Amniotic stem cell (primary cell): ENCODE results near the gene PRPSAP2.

ENCODE experiments used
- DNase-seq: peaks from one replicate; lab custom pipeline; 2025; lab: John Stamatoyannopoulos, UW

Gene PRPSAP2

DNA sequence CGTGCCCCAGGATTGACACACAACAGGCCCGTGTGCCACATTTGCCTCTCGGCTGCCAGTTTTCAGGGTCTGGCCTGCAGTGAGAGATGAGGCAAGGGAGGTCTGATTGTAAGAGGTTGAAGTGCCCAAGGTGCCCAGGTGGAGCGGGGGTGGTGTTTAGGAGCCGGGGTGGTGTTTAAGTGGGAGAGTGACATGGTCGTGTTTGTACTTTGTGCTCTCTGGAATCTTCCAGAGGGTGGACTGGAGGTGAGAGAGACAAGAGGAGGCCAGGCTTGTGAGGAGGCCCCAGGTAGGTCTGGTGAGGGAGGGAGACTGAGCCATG, 104.5 kb downstream of the PRPSAP2 start:
- DNase-seq = no peak

DNA sequence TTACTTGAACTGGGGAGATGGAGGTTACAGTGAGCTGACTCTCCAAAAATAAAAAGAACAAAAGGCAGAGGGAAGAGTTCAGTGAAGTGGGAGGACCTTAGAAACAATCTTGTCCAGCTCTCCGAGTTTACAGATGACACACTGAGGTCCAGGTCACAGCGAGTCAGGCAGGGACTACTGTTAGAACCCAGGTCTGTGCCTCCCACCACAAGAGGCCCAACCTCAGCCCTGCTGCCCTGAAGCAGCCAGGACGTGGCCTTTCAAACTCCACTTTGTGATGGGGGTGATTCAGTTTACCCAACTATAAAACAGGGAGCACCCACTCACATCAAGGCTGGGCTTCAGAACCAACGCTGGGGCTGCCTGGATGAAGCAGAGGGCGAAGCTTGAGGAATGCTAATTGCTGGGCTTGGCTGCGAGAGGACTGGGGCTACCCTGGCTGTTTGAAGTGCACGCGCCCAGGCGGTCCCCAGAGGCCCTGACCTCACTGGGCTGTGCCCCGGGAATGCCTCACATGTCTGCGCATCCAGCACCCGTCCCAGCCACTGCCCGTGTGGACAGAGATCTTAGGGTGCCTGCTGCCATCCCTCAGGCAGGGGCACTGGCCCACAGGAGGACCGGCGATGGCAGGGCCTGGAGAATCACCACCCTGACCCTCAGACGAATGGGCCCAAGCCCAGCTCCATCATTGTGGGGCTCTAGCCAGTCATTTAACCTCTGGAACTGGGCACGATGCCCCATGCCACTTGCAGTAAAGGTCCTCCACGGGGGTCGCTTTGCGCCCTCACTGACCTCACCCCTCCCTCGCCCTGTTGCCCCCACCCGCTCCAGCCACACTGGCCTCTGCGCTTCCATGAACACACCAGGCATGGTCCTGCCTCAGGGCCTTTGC, 105.4 kb downstream of the PRPSAP2 start:
- no peak for DNase-seq

DNA sequence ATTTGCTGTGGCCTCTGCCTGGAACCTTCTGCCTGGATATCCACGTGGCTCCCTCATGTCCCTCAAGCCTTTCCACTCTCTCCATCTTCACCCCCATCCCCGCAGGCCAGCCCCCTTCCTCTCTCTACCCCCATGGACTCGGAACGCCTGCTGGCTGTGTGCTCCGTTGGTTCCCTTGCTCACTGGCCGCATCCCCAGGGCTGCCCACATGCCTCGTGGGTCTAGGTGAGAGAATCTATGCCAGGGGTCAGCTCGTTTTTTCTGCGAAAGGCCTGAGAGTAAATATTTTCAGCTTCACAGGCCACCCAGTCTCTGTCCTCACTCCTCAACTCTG, 106.1 kb downstream of the PRPSAP2 start:
- DNase-seq = no peak

DNA sequence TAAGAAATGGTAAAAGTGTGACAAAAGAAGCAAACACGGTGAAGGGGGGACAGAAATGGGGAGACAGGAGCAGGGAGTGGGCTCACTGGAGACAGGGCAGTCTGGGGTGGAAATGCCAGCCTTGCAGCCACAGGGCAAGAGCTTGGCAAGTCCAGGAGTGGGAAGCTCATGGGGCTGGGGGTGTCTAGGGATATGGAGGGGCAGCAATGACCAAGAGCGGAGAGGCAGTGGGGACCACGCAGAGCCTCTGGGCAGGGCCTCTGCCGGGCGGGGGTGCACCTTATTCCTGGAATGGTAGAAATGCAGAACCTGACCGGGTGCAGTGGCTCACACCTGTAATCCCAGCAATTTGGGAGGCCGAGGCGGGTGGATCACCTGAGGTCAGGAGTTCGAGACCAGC, 106.6 kb downstream of the PRPSAP2 start:
- DNase-seq = no peak

DNA sequence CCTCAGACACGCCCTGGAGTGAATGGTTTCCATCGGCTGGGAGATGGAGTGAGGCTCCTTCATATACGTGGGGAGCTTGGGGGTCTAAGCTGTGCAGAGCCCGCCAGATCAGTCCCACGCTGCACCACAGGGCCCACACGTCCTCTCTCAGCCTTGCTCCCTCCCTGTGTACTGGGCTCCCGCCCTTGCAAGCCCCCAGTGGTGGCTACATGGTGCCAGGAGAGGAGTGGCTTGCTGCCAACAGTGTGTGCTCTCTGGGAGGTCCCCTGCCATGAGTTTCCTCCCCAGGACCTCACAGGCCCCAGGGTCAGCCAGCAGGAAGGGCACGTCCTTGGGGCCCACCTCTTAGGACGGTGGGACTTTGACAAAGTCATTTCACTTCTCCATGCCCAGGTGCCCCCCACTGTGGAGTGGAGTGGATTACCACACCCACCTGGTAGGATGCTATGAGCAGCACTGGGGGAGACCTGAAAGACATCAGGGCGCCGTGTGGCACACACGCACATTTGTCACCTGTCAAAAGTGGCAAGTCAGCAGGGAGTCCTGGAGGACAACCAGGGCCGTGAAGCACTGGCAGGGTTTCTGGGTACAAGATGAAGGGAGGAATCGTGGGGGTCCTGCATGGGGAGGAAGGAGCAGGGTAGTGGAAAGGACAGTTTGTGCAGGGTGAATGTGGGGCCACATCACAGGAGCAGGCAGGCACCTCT, 107.8 kb downstream of the PRPSAP2 start:
- DNase-seq = no peak

DNA sequence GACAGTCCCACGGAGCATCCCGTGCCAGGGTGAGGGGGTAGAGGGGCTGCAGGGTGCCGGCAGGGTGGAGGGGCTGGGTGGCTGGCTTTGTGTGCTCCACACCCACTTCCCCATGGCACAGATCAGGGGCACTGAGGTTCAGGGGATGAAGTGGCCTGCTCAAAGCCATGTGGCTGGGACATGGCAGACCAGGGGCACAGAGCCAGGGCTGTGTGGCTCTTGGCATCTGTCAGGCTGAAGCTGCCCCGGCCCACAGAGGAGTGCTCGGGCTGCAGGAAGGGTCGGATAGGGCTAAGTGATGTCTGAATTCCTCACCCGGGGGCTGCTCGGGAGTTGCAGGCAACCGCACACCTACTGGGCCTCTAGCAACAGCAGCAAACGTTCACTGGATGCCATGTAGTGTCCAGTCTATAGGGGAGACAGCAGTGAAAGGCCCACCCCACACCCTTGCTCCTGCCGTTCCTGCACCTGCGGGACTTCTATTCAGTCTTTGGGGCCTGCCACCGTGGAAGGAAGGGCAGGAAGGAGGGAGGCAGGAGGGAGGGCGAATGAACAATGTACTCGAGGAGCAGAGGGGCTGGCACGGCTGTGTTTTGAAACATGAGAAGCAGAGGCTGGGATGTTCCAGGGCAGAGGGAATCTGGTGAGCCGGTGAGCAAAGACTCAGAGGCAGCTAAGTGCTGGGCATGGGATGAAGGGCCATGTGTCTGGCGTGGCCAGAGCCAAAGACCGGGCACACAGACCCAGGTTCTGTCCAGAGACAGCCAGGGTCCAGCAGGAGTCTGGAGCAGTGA, 109.1 kb downstream of the PRPSAP2 start:
- DNase-seq = no peak

DNA sequence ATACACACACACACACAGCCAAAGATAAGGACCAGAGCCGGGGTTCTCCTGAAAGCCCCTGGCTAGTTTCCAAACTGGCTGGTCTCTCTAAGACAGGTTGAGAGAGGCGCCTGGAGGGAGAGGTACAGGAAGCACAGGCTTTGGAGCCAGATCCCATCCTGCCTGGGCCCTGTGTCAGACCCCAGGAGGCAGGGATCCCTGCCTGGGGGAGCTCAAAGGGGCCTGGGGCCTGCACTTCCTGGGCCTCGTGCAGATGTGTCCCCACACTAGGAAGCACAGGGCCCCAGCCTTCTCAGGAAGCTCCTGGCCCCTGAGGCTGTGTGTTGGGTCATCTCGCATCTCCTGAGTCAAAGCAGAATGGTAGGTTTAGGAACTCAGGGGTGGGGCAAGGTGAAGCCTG, 110.0 kb downstream of the PRPSAP2 start:
- DNase-seq = no peak

DNA sequence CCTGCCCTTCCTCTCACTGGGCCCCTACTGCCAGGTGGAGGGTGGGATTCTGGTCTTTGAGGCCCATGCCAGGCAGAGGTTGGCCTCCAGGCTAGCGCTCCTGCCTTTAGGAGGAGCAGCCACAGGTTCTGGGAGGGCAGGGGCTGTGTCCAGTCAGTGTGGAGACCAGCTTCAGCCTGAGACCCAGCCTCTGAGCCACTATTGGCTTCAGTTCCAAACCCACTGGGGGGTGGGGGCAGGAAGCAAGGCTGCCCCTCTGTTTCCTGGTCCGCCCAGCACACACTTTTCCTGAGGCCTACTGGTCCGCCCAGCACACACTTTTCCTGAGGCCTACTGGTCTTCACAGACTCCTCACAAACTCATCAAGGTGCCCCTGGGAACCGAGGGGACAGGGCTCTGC, 110.4 kb downstream of the PRPSAP2 start:
- no peak for DNase-seq

DNA sequence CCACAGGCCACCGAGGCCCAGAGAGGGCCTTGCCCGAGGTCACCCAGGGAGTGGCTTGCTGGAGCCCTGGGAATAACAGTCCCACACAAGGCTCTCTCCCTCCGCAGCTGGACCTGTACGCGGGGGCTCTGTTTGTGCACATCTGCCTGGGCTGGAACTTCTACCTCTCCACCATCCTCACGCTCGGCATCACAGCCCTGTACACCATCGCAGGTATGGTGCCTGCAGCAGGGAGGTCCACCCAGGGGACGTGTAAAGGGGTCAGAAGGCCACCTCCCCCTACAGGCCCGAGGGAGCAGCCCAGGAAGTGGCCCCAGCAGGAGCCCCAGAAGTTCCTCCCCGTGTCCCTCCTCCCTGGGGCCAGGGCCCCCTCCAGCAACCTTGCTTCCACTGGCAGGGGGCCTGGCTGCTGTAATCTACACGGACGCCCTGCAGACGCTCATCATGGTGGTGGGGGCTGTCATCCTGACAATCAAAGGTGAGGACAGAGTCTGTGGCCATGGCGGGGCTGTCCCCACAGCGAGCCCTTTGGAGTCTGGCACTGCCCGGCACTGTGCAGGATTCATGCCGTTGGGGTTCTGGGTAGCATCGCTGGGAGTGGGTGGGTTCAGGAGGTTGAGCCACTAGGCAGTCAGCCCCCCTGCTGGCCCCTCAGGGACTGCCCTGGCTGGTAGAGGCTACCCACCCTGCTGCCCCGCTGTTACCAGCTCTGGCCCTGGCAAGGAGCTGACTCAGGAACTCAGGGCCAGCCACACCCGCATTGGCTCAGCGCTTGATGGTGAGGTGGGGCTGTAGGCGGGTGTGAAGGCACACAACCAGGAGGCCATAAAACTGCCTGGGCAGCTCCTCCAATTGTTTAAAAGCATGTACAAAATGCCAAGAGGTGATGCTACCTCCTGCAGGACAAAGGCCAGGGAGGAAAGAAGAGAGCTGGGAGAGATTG, 111.3 kb downstream of the PRPSAP2 start:
- DNase-seq = no peak

DNA sequence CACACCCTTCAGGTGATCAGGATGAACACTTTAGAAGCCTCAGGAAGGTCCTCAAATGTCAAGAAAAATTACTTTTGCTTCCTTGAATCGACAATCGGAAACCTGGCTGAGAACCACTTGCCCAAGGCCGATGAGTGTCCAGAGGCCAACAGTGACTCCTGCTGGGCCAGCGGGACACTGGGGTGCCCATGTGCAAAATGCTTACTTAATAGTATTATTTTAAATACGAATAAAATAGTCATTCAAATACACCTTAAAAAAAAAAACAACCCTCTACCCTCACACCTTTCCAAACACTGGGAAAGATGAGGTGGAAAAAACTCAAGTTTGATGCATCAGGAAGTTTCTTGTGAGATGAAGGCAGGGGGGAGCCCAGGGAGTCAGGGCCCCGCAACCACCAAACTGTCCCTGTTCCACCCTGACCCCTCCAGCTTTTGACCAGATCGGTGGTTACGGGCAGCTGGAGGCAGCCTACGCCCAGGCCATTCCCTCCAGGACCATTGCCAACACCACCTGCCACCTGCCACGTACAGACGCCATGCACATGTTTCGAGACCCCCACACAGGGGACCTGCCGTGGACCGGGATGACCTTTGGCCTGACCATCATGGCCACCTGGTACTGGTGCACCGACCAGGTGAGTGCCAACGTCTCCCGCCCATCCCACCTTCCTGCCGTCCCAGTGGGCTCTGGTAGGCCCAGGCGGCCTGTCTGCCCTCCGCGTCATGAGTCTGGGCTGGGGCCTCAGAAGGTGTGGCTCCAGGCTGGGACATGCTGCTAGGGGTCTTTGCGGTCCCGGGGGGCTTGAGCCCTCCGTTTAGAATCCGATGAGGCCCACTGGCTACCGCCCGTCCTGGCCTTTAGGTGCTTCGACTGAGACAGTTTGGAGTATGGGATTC, 112.9 kb downstream of the PRPSAP2 start:
- no peak for DNase-seq

DNA sequence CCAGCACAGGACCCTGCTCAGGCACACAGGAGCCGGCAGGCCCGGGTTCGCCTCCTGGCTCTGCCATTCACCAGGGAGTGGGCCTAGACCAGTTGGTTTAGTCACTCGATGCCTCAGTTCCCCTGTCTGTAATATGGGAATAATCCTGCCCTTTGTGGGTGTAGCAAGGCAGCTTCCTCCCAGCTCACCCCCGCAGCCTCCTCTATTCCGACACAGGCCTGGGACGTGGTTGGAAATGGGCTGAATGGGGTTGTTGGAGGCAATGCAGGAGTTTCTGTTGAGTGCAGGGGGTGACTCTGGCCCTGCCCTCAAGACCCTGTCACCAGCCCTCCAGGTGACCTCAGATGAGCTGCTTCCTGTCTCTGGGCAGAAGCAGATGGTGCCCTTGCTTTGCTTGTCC, 113.9 kb downstream of the PRPSAP2 start:
- DNase-seq = no peak

DNA sequence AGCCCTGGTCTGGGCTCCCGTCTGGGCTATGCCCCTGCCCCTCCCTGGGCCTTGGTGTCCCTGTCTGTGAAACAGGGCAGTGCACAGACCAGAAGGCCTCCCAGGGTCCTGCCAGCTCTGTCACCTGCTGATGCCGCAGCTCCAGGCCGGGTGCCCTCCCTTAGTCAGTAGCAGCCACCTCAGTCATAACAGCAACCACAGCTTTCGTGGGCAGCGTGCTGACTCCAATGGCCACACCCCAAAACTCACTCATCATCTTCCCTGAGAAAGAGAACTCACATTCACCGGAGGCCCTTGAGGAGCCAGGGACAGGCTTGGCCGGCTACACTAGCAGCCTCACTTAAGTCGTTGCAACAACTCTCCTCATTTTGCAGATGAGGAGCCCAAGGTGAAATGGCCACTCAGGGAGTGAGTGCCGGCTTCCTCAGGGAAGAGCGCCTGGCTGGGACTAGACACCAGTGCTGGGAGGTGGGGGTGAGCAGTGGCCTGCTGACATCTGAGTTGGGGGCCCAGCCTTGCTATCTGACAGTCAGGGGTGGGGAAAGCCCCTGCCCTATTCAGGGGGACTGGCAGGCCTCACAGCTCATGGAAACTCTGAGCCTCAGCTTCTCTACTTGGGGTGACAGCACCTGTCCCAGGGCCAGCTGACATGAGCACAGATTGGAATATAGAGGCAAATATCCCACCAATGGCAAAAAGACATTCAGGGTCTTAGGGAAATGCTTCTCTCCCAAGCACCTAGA, 116.6 kb downstream of the PRPSAP2 start:
- no peak for DNase-seq

DNA sequence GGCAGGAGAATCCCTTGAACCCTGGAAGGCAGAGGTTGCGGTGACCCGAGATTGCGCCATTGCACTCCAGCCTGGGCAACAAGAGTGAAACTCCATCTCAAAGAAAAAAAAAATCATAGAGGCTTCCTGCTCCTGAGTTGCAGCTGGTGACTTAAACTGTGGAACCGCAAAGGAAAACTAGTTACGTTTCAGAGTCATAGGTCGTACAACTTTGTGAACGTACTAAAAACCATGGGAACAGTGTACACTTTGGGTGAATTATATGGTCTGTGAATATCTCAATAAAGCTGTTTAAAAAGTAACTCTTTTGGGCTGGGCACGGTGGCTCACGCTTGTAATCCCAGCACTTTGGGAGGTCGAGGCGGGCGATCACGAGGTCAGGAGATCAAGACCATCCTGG, 117.7 kb downstream of the PRPSAP2 start:
- DNase-seq = no peak

DNA sequence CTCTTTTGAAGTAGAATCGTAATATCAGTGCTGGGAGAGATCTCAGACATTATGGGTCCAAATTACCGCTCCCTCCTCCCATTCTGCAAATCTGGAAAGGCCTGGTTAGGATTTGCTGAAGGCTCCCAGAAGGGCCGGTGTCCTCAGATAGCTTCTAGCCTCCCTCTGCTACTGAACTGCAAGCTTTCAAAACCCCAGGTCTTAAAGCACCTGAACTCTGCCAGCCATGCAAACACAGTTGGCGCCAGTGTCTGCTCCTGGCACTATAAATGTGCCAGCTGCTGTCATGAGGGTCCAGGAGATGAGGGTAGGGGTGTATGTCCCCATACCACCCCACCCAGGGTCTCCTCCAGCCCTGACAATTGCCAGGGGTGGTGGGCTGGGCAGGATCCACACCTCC, 118.3 kb downstream of the PRPSAP2 start:
- DNase-seq = no peak

DNA sequence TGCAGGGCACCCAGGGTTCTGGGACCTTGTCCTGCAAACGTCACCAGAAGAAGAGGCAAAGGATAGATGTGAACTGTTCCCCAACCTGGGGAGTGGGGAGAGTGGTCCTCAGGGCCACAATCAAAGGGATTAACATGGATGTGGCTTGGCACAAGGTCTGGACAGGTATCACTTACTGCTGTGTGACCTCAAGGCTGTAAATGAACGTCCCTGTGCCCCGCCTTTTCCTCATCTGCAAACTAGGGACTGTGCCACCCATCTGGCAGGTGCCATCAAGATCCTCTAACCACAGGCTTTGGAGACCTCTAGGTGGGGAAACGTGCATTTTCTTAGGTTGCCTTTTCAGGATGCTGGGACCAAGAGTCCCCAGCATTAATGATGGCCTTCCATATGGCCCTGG, 119.1 kb downstream of the PRPSAP2 start:
- no peak for DNase-seq

DNA sequence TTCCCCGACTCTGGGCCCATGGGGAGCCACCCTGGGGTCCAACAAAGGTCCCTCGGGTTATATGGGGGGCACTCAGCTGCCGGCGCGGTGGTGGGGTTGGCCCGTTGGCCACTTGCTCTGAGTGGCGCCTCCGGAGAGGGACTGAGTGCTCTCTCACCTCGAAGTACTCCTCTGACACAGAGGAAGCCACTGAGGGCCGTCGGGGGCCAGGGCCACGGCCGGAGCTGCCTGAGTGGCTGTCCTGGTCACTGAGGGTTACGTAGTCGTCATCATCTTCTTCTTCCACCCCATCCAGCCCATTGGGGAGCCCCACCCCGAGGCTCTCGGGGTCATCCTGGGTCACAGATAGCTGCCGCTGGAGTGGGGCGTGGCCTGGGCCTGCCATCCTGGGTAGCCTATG, 119.7 kb downstream of the PRPSAP2 start:
- DNase-seq = no peak

DNA sequence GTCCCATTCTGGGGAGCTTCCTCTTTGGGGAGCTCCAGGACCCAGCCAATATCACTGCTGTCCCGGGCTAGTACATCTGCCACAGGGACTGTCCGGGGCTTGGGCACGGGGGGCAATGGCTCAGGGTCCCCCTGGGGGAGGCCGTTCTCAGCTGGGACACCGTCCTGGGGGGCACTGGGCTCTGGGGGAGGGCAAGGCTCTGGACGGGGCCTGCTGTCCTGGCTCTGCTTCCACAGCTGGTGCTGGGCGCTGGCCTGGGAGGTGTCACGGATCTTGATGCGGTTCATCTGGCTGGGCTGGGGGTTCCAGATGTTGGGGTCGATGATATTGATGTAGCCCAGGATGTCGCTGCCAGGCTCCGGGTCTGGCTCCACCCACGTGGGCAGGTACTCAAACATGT, 120.1 kb downstream of the PRPSAP2 start:
- no peak for DNase-seq

DNA sequence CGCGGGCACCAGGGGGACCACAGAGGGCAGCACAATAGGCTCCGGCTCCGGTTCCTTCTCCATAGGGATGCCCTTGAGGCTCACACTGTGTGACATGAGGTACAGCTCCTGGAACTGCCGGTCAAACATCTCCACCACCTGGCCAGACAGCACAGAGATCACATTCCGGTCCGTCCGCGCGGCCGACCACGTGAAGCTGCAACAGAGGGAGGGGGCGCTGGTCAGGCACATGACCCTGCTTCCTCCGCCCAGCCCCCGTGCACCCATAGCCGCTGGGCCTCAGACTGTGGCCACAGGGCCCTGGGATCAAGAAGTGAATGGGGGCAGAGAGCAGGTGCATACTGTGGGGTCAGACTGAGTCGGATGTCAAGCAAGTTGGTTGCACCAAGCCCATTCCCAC, 120.7 kb downstream of the PRPSAP2 start:
- no peak for DNase-seq
